Transverse colon (tissue), 4 donors: ENCODE measurements around the gene BBC3. TPM values are rescaled to one million over a fixed set of nuclear protein-coding genes. Genes with fewer than 3 reads are reported as not detected.
A peak's percentile ranks its signal among the peaks of the same experiment; 100 is the strongest.
"Not testable (repeated sequence)": the region's sequence is repeated elsewhere in the genome, so short reads cannot be mapped to it uniquely, and the experiment has no call there.

Source experiments
- DNase-seq: peaks from one replicate; pipeline ENCODE4 v3.0.0-alpha.2; 2019
- H3K27ac ChIP-seq, 4 donors: fragments of 200-600 bp; sonication (generic); 2 replicates each; pipeline ENCODE4 v1.5.1; 2016 to 2018; ENCODE audit warnings: inconsistent platforms in 4 of 4
- H3K27me3 ChIP-seq: fragments of 200-600 bp; sonication (generic); 2 replicates; pipeline ENCODE4 v1.5.1; 2017; ENCODE audit warnings: inconsistent platforms
- H3K36me3 ChIP-seq, 4 donors: fragments of 200-600 bp; sonication (generic); 2 replicates each; pipeline ENCODE4 v1.5.1; 2017 to 2019; ENCODE audit warnings: inconsistent platforms in 4 of 4
- H3K4me1 ChIP-seq, 4 donors: fragments of 200-600 bp; sonication (generic); 2 replicates each; pipeline ENCODE4 v1.5.1; 2017 to 2020; ENCODE audit warnings: inconsistent platforms in 4 of 4
- H3K4me3 ChIP-seq, 4 donors: fragments of 200-600 bp; sonication (generic); 1 replicate in 1 of 4; 2 replicates in 3 of 4; pipeline versions ENCODE4 v1.5.1 to v1.6.1; 2017 to 2019; ENCODE audit warnings: inconsistent platforms in 4 of 4
- H3K9me3 ChIP-seq, 2 donors: fragments of 200-600 bp; sonication (generic); 2 replicates each; pipeline ENCODE4 v1.5.1; 2017 to 2019; ENCODE audit warnings: inconsistent platforms in 2 of 2
- CTCF ChIP-seq, 5 experiments: fragments of 200-600 bp in 3 of 5; fragments of 450-650 bp in 2 of 5; sonication (generic) in 3 of 5; IDR thresholded peaks; 1 replicate in 2 of 5; 2 replicates in 3 of 5; pipeline ENCODE4 v1.5.1; 2016 to 2017; ENCODE audit warnings: antibody characterized with exemption in 5 of 5, inconsistent platforms in 3 of 5, mild to moderate bottlenecking in 2 of 5, moderate library complexity in 1 of 5
- EP300 ChIP-seq: sonication (generic); formaldehyde crosslinking; IDR thresholded peaks from one replicate; pipeline ENCODE4 v1.6.1; 2017; ENCODE audit warnings: antibody characterized with exemption, low read depth
- POLR2A ChIP-seq: fragments of 450-650 bp; IDR thresholded peaks from one replicate; pipeline ENCODE4 v1.6.1; 2016; ENCODE audit warnings: antibody characterized with exemption, mild to moderate bottlenecking, moderate library complexity
- POLR2AphosphoS5 ChIP-seq, 3 donors: sonication (generic); formaldehyde crosslinking; IDR thresholded peaks; one replicate each; pipeline ENCODE4 v1.6.1; 2016; ENCODE audit warnings: antibody characterized with exemption in 3 of 3
- WGBS, 2 donors: methylation state at CpG; one replicate each; pipeline ENCODE4 v1.1.5; 2018; ENCODE audit warnings: low coverage in 1 of 2; 5-methylcytosine and 5-hydroxymethylcytosine counted together
- in situ Hi-C, 4 donors: fragments of 200-750 bp; cut with MboI; loops; one replicate each; pipeline versions ENCODE4 v1.15.0 to v1.15.1; 2017; ENCODE audit warnings: low sequenced_read_pairs in 3 of 4, low pct_ligation_motif_present in 1 of 4, low pct_unique_long_range_greater_than_20kb in 1 of 4
- intact Hi-C: fragments of 100-400 bp; cut with DNase I; formaldehyde crosslinking; loops from one replicate; pipeline ENCODE4 v1.15.1; 2023; ENCODE audit warnings: low total_unique reads
- total RNA-seq, 4 donors: library from RNA; depleted of rRNA; stranded (reverse); fragments of >200 nt; gene quantifications; one replicate each; pipeline ENCODE4 v1.1.0, GENCODE V29; 2016

The BBC3 gene
- total RNA-seq: 10 to 100 TPM; 10.9 to 31.0 (median 14.4) TPM

- in situ Hi-C loops: no loop called here
- Histone ChIP-seq H3K27ac (peak within 1 kb of the TSS; percentile 97 to 100 (median 99)), H3K9me3 (no peaks in the 10 kb centered on the region), H3K27me3 (no peaks in the 10 kb centered on the region), H3K36me3 (no peaks in the 10 kb centered on the region), H3K4me1 (peaks cover 12 to 59% (median 39%) of the 10 kb centered on the region in 4 donors), H3K4me3 (peak within 1 kb of the TSS; percentile 83 to 99 (median 97))
- WGBS, 2 donors: 0% methylated on average over 5 of the region's 43 CpGs; no CpG with 5 or more reads in 1 of the 2 donors
- intact Hi-C loops: no loop called here
- DNase-seq: no peak
- TF ChIP-seq POLR2AphosphoS5 (IDR thresholded peaks at IDR 0.05): no peak
- no peak for TF ChIP-seq EP300
- TF ChIP-seq CTCF (IDR thresholded peaks at IDR 0.05): no peak
- no peak for TF ChIP-seq POLR2A
These were observed at the start of gene BBC3 for GRCh38 chr19:47230921-47231214. TSS of gene BBC3 (minus strand) at chr19:47231199. CDS start at chr19:47228431, 2,768 bp downstream.

- WGBS, 2 donors: 84 to 89% methylated on average over 3 to 13 of the region's 13 CpGs
- no peaks in the 10 kb centered on the region for H3K27me3 ChIP-seq
- intact Hi-C loops (no loop called here), in situ Hi-C loops (loop anchor here in 3 of 4 donors (25.0 kb wide), 3 partner anchors 107 to 432 kb away; partner anchors contain the start of genes EHD2 (in 2 of the 3) and MEIS3 (in 1 of the 3))
- TF ChIP-seq POLR2A: no peak
- TF ChIP-seq CTCF (IDR thresholded peaks at IDR 0.05): peak; percentile 30 to 50 (median 37)
- H3K27ac ChIP-seq: peak overlapping the region in 3 of 4 donors; percentile 56 to 81 (median 57)
- H3K36me3 ChIP-seq: no peaks in the 10 kb centered on the region
- no peaks in the 10 kb centered on the region for H3K9me3 ChIP-seq
- H3K4me3 ChIP-seq: no peak overlapping the region
- DNase-seq: peak; percentile 55
- peaks cover 0 to 16% (median 14%) of the 10 kb centered on the region in 4 donors for H3K4me1 ChIP-seq
These were observed 49.3 kb upstream of the BBC3 start for GRCh38 chr19:47280183-47280797.

- Histone ChIP-seq H3K27ac (peak overlapping the region; percentile 96 to 100 (median 99)), H3K4me1 (peaks cover 0 to 32% (median 27%) of the 10 kb centered on the region in 4 donors)
- H3K9me3 ChIP-seq, intact Hi-C loops, H3K36me3 ChIP-seq, H3K27me3 ChIP-seq, H3K4me3 ChIP-seq, DNase-seq: not testable (repeated sequence)
- 74 to 95% methylated on average over 3 of the region's 3 CpGs for WGBS, 2 donors
- in situ Hi-C loops: loop anchor here in 3 of 4 donors (25.0 kb wide), 3 partner anchors 111 to 436 kb away; partner anchors contain the start of genes EHD2 (in 2 of the 3) and MEIS3 (in 1 of the 3)
These were observed 45.5 kb upstream of the BBC3 start for GRCh38 chr19:47276513-47276912.

GRCh38 chr19:47275791-47276461, 44.9 kb upstream of the BBC3 start:
- H3K36me3 ChIP-seq: peaks cover 0 to 5% (median under 1%) of the 10 kb centered on the region in 4 donors
- peaks cover 0 to 32% (median 27%) of the 10 kb centered on the region in 4 donors for H3K4me1 ChIP-seq
- H3K27me3 ChIP-seq: no peaks in the 10 kb centered on the region
- 62% methylated on average over 13 of the region's 13 CpGs; no CpG with 5 or more reads in 1 of the 2 donors for WGBS, 2 donors
- in situ Hi-C loops: loop anchor here in 3 of 4 donors (25.0 kb wide), 3 partner anchors 111 to 436 kb away; partner anchors contain the start of genes EHD2 (in 2 of the 3) and MEIS3 (in 1 of the 3)
- no peak for DNase-seq
- no peaks in the 10 kb centered on the region for H3K9me3 ChIP-seq
- H3K4me3 ChIP-seq: peak overlapping the region in 1 of 4 donors; percentile 70
- peak overlapping the region; percentile 96 to 100 (median 99) for H3K27ac ChIP-seq
- intact Hi-C loops: no loop called here
- TF ChIP-seq POLR2AphosphoS5 (IDR thresholded peaks at IDR 0.05) (peak in 1 of 3 donors; percentile 6), EP300 (no peak)
